NCI-H774 (cell line): ENCODE results near the gene CASP2.

ENCODE experiments used
- DNase-seq: peaks from one replicate; lab custom pipeline; 2025; lab: John Stamatoyannopoulos, UW

Gene CASP2

DNA sequence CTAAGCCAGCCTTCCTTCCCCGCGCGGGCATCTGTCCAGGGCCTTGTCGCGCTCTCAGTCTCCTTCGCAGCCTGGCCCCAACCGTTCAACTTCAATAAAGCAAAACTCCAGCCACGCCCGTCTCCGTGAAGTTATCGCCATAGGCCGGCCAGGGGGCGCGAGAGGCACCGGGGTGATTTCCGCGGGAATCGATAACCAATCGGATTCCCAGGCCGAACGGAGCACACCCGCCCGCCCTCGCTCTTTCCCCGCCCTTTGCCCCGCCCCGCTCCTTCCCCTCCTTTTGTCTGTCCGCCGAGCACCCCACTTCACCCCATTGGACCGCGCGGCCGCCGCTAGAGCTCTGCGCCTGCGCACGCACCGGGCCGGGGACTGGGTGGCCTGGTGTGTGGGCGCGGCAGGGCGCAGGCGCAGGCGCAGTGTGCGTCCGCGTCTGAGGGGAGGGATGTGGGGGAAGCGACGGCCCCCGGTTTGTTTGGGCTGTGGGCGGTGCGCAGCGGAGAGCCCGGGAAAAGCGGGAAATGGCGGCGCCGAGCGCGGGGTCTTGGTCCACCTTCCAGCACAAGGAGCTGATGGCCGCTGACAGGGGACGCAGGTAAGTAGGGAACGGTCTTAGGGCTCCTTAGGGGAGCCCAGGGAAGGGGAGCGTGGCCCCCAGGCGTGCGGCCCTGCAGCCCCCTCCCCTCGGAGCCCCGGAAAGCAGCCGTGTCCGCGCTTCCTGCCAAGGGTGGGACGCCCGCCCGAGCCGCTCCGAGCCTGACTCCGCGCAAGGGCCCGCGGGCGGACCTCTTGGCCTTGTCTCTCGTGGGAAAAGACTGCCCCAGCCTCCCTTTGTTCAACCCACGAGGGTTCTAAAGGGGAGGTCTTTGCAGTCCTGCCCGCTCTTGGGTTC, at the start of gene CASP2:
Gene CASP2, plus strand, starts transcription at position 417 of the 892 bp plus-strand sequence. Its CDS starts 105 bp downstream, at position 522.
- DNase-seq: peak; percentile 94

GRCh38 chr7:143239813-143240212, 48.3 kb upstream of the CASP2 start:
- DNase-seq: no peak

DNA sequence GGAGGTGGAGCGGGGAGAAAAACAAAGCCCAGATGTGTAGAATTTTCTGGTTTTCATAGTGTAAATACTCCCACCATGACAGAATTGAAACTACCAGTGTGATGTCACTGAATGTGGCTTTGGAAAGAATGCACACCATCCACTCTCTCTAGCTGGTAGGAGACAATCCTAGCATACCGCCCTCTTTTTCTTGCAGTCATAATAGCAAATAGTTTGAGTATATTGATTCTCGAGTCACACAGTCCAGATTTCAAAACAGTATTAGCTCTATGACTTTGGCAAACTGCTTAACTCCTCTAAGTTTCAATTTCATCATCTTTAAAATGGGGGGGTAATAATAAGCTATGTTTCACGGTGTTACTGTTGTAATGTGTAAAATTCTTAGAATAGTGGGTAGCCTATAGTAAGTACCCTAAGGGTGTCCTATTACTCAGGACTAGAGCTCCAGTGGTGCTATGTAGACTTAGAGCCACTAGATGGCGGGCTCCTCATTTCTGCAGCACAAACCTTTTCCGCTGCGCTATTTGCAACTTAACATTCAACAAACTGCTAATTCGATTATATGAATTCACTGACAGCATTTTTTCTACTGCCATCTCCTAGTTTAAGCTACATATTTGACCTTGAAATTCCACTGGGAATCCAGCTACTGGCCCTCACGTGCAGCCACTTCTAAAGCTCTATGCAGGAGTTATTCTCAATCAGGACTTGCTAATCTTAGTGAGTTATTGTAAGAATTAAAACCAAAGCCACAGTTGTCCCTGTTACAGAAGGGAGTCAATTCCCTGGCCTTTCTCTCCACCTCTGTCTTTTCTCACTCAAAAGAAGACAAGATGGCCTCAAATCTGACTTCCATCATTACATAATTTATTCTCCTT, 47.6 kb upstream of the CASP2 start:
- peak; percentile 55 for DNase-seq

DNA sequence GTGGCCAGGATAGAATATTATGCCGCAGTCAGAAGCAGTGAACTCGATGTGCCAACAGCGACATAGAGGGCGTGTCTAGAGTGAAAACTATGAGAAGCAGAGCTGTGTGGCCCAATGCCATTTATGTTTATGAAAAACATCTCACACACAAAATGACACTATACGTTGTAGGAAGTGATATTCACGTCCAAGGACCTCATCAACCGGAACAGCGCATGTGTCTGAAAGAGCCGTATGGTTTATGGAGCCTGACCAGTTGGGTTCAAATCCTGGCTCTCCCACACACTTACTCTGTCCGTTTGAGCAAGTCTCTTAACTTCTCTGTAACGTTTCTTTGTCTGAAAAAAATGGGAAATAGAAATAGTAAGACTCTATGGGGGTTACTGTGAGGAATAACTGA, 45.8 kb upstream of the CASP2 start:
- no peak for DNase-seq

GRCh38 chr7:143243111-143243510, 45.0 kb upstream of the CASP2 start:
- DNase-seq: no peak

DNA sequence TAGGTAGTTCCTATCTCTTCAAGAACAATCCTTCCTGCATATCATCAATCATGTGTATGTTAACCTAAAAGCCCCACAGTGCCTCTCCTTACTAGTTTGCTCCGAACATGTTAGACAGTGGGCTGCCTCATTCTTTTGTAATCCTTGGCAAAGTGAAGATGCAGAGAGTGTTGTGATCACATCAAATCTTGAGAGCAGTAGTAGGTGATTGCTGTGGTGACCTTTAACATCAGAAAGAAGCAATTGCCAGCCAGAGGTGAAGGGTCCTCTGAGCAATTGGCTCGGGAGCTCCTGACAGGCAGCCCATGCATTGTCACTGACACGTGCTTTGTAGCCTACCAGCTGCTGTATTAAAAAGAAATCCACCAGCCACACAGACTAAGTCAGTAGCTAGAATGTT, 44.5 kb upstream of the CASP2 start:
- DNase-seq: no peak

GRCh38 chr7:143244321-143244720, 43.8 kb upstream of the CASP2 start:
- DNase-seq: no peak

GRCh38 chr7:143245123-143245522, 43.0 kb upstream of the CASP2 start:
- DNase-seq: peak; percentile 23

DNA sequence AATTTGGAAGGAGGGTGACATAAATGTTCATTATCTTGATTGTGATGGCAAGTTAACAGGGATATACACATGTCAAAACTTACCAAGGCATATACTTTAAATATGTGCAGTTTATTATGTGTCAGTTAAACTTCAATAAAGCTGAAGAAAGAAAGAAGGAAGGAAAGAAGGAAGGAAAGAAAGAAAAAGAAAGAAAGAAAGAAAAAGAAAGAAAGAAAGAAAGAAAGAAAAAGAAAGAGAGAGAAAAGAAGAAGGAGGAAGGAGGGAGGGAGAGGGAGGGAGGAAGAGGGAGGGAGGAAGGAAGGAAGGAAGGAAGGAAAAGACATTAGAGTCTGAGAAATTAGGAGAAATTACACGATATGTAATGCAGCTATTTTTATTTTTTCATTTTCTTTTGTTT, 40.8 kb upstream of the CASP2 start:
- DNase-seq: no peak

- no peak for DNase-seq
Observed at GRCh38 chr7:143248761-143249354, 39.3 kb upstream of the CASP2 start.

DNA sequence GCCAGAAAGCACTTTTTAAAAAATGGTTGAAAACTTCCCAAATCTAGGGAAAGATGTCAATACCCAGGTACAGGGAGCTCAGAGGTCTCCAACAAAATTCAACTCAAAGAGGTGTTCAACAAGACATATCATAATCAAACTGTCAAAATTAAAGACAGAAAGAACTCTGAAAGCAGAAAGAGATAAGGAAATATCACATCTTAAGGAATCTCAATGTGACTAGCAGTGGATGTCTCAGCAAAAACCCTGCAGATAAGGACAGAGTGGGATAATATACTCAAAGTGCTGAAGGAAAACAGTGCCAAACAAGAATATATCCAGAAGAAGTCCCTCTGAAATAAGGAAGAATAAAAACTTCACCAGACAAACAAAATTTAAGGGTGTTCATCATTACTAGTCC, 38.0 kb upstream of the CASP2 start:
- no peak for DNase-seq

- DNase-seq: no peak
Observed at GRCh38 chr7:143250822-143251221, 37.3 kb upstream of the CASP2 start.

DNA sequence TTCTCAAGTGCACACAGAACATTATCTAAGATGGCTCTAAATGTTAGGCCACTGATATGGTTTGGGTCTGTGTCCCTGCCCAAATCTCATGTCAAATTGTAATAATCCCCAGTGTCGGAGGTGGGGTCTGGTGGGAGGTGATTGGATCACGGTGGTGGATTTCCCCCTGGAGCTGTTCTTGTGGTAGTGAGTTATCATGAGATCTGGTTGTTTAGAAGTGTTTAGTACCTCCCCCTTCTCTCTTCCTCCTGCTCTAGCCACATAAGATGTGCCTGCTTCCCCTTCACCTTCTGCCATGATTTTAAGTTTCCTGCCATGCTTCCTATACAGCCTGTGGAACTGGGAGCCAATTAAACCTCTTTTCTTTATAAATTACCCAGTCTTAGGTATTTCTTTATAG, 36.1 kb upstream of the CASP2 start:
- no peak for DNase-seq

DNA sequence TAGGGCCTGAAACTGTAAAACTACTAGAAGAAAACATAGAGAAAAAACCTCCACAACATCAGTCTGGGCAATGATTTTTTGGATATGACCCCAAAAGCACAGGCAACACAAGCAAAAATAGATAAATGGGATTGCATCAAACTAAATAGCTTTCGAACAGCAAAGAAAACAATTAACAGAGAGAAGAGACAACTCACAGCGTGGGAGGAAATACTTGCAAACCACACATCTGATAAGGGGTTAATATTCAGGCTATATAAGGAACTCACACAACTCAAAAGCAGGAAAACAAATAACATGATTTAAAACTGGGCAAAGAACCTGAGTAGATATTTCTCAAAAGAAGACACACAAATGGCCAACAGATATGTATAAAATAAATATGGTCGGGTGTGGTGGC, 32.6 kb upstream of the CASP2 start:
- no peak for DNase-seq

DNA sequence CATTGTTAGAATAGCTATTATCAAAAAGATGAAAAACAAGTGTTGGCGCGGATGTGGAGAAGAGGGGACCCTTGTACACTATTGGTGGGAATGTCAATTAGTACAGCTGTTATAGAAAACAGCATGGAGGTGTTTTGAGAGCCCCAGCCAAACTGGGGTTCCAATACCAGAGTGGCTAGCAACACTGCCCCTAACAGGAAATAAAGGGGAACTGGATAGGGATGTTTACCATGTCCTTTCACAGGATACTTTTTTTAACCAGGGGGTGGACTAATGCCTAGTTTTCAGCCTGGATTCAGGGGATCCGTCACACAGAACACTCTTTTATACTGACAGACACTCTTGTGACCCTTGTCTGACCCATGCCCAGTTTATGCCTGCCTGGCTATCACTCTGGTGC, 31.8 kb upstream of the CASP2 start:
- no peak for DNase-seq

DNA sequence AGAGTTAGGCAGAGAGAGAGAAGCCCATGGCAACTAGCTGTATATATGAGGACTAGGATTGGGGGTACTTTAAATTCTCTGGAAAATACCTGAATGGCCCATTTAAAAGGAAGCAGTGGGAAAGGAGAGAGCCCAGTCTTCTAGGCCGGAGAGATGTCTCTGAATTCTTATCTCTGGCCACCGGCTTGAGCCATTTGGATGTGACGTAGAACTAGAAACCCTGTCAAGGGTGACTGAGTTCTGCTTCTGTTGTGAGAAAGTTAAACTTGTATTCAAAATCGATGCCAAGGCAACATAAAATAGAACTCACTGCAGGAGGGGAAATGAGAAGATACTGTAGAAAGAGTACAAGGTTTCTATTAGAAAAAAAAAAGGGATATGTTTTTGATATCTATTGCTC, 31.2 kb upstream of the CASP2 start:
- no peak for DNase-seq

DNA sequence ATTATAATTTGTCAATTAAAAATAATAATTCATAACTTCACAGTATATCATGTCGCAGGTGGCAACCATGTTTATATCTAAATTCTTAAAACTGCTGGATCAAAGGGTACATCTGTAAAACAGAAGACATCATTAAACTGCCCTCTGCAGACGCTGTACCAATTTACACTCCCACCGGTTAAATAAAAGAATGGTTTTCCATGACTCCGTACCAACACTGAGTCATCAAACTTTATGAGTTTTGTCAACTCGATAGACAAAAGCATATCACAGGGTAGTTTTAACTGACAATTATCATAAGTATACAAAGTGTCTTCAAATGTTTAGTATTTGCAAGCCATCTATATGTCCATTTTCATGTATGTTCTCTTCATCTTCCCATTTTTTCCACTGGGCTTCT, 30.6 kb upstream of the CASP2 start:
- no peak for DNase-seq

DNA sequence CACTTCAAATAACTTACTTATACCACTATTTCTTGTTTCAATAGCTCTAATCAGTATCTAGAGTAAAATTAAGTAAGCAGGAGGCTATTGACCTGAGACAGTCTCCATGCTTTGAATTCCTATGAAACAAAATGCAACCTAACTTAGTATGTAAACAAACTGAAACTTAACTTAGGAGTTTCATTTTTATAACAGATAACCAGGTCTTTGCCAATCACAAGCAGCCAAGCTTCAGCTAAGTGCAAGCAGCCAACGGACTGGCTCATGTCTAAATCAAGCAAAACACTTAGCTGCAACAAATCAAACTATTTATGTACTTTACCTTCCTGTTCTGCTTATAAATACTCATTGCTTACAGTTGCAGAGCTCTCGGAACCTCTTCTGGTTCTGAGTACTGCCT, 29.3 kb upstream of the CASP2 start:
- no peak for DNase-seq

DNA sequence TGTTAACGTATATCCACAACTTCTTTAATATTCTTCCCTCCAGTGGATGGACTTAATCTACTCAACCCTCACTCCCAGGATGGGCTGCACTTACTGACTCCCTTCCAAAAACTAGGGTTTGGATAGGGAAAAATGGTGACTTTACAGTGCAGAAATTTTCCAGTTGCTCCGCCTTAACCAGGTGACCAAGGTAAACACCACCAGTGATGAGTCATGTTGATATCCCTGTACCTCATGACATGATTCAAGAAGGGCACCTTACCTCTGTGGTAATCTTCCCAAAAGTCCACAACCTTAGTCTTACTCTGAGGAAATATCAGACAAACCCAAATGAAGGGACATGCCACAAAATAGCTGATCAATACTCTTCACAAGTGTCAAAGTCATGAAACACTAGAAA, 28.4 kb upstream of the CASP2 start:
- DNase-seq: no peak

- no peak for DNase-seq
Observed at GRCh38 chr7:143261901-143262300, 26.2 kb upstream of the CASP2 start.

- peak; percentile 65 for DNase-seq
Observed at GRCh38 chr7:143263266-143264195, 24.6 kb upstream of the CASP2 start, which contains the start of gene GSTK1. GSTK1 (plus strand) TSS chr7:143263441; CDS start chr7:143263514, 73 bp downstream.
